ENCODE data around the gene USP17L15. TPM values are rescaled to one million over a fixed set of nuclear protein-coding genes. Genes with fewer than 3 reads are reported as not detected.
"Not testable (repeated sequence)": the region's sequence is repeated elsewhere in the genome, so short reads cannot be mapped to it uniquely, and the experiment has no call there.

USP17L15 gene, protein sequence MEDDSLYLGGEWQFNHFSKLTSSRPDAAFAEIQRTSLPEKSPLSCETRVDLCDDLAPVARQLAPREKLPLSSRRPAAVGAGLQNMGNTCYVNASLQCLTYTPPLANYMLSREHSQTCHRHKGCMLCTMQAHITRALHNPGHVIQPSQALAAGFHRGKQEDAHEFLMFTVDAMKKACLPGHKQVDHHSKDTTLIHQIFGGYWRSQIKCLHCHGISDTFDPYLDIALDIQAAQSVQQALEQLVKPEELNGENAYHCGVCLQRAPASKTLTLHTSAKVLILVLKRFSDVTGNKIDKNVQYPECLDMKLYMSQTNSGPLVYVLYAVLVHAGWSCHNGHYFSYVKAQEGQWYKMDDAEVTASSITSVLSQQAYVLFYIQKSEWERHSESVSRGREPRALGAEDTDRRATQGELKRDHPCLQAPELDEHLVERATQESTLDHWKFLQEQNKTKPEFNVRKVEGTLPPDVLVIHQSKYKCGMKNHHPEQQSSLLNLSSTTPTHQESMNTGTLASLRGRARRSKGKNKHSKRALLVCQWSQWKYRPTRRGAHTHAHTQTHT
- not detected for polyA plus RNA-seq (2012; ENCODE audit: insufficient read length, low read depth)

- TF ChIP-seq FOXP2 (optimal IDR thresholded peaks at IDR 0.05; ENCODE audit: borderline replicate concordance, extremely low read depth, extremely low read length, insufficient read depth); POLR2AphosphoS5 (IDR thresholded peaks at IDR 0.05; ENCODE audit: low read depth, low read length); SIN3A (IDR thresholded peaks at IDR 0.05; ENCODE audit: borderline replicate concordance, insufficient read depth, low read length): not testable (repeated sequence)
Observed at GRCh38 chr4:9234085-9234484, at the start of gene USP17L15. TSS of gene USP17L15 (plus strand) at chr4:9234385. CDS start at chr4:9234385, 0 bp downstream.

- TF ChIP-seq, protein P1, sequence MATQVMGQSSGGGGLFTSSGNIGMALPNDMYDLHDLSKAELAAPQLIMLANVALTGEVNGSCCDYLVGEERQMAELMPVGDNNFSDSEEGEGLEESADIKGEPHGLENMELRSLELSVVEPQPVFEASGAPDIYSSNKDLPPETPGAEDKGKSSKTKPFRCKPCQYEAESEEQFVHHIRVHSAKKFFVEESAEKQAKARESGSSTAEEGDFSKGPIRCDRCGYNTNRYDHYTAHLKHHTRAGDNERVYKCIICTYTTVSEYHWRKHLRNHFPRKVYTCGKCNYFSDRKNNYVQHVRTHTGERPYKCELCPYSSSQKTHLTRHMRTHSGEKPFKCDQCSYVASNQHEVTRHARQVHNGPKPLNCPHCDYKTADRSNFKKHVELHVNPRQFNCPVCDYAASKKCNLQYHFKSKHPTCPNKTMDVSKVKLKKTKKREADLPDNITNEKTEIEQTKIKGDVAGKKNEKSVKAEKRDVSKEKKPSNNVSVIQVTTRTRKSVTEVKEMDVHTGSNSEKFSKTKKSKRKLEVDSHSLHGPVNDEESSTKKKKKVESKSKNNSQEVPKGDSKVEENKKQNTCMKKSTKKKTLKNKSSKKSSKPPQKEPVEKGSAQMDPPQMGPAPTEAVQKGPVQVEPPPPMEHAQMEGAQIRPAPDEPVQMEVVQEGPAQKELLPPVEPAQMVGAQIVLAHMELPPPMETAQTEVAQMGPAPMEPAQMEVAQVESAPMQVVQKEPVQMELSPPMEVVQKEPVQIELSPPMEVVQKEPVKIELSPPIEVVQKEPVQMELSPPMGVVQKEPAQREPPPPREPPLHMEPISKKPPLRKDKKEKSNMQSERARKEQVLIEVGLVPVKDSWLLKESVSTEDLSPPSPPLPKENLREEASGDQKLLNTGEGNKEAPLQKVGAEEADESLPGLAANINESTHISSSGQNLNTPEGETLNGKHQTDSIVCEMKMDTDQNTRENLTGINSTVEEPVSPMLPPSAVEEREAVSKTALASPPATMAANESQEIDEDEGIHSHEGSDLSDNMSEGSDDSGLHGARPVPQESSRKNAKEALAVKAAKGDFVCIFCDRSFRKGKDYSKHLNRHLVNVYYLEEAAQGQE (IDR thresholded peaks at IDR 0.05; ENCODE audit: insufficient read depth in 1 of 2, low read depth in 2 of 2, low read length in 2 of 2): not testable (repeated sequence)
- not testable (repeated sequence) for TF ChIP-seq TAF1, SIN3A (IDR thresholded peaks at IDR 0.05; ENCODE audit: borderline replicate concordance, insufficient read depth, low read length)
Observed at GRCh38 chr4:9210357-9210756, 23.8 kb upstream of the USP17L15 start, which contains the start of gene USP17L10. TSS of gene USP17L10 (plus strand) at chr4:9210657. CDS start at chr4:9210657, 0 bp downstream.

GRCh38 chr4:9215105-9215504 is 19.1 kb upstream of the USP17L15 start, which contains the start of gene USP17L11:
TSS of gene USP17L11 (plus strand) at chr4:9215405. CDS start at chr4:9215405, 0 bp downstream.
- TF ChIP-seq SIN3A (IDR thresholded peaks at IDR 0.05; ENCODE audit: borderline replicate concordance, insufficient read depth, low read length); TAF1 (IDR thresholded peaks at IDR 0.05; ENCODE audit: borderline replicate concordance, insufficient read depth, low read length); FOXP2 (optimal IDR thresholded peaks at IDR 0.05; ENCODE audit: borderline replicate concordance, extremely low read depth, extremely low read length, insufficient read depth): not testable (repeated sequence)

DNA sequence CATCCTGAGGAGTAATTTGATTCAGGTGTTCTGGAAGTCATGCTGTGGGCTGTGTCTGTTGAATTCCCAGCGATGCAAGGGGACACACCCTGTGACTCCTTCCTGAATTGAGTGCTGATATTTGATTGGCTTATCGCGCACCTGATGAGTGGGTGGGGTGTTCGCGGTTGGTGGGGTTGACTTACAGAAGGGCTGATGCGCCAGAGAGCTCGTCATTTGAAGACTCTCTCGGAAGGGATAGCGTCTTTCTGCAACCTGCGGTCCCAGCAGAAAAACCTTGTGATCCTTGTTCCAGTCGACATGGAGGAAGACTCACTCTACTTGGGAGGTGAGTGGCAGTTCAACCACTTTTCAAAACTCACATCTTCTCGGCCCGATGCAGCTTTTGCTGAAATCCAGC is 14.3 kb upstream of the USP17L15 start, which contains the start of gene USP17L12:
Gene USP17L12, plus strand, starts transcription at position 301 of the 400 bp plus-strand sequence. Its CDS starts 0 bp downstream, at position 301.
- TF ChIP-seq, protein P1 (IDR thresholded peaks at IDR 0.05; ENCODE audit: insufficient read depth in 1 of 2, low read depth in 2 of 2, low read length in 2 of 2): not testable (repeated sequence)
- TF ChIP-seq TAF1 (IDR thresholded peaks at IDR 0.05; ENCODE audit: borderline replicate concordance, insufficient read depth, low read length); FOXP2 (optimal IDR thresholded peaks at IDR 0.05; ENCODE audit: borderline replicate concordance, extremely low read depth, extremely low read length, insufficient read depth): not testable (repeated sequence)

- TF ChIP-seq, protein P1 (IDR thresholded peaks at IDR 0.05; ENCODE audit: insufficient read depth in 1 of 2, low read depth in 2 of 2, low read length in 2 of 2): not testable (repeated sequence)
- TF ChIP-seq TAF1 (IDR thresholded peaks at IDR 0.05; ENCODE audit: borderline replicate concordance, insufficient read depth, low read length); FOXP2 (optimal IDR thresholded peaks at IDR 0.05; ENCODE audit: borderline replicate concordance, extremely low read depth, extremely low read length, insufficient read depth): not testable (repeated sequence)
Observed at GRCh38 chr4:9224596-9224995, 9.6 kb upstream of the USP17L15 start, which contains the start of gene USP17L13. TSS of gene USP17L13 (plus strand) at chr4:9224896. CDS start at chr4:9224896, 0 bp downstream.

- TF ChIP-seq FOXP2 (optimal IDR thresholded peaks at IDR 0.05; ENCODE audit: borderline replicate concordance, extremely low read depth, extremely low read length, insufficient read depth); SIN3A (IDR thresholded peaks at IDR 0.05; ENCODE audit: borderline replicate concordance, insufficient read depth, low read length); POLR2AphosphoS5 (IDR thresholded peaks at IDR 0.05; ENCODE audit: low read depth, low read length): not testable (repeated sequence)
Observed at GRCh38 chr4:9243579-9243978, 9.4 kb downstream of the USP17L15 start, which contains the start of gene USP17L17. TSS of gene USP17L17 (plus strand) at chr4:9243879. CDS start at chr4:9243879, 0 bp downstream.

Measured in PFSK-1 (cell line).